ENCODE data around the gene SOX5. TPM values are rescaled to one million over a fixed set of nuclear protein-coding genes. Genes with fewer than 3 reads are reported as not detected.

Gene SOX5
- total and polyA plus RNA-seq, 2 donors (not counting 1 experiment from before 2014, with no cell fraction given): 9.2 to 32.0 TPM

DNA sequence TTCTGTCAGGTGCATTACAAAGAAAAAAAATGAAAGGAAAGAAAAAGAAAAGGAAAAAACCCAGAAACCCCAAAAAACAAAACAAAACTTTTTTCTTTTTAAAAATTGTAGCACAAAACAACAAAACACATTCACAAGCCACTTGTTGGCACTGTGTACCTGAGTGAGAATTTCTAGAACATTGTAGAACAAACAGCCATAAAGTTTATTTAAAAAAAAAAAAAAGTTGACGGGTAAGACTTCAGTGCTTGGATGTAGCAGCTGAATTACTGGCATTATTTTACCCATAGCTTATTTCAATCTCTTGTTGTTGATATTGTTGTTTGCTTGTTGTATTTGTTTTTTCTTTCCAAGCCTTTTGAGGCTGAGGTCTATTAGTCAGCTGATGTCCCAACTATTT is 415.8 kb downstream of the SOX5 start:
- Histone ChIP-seq H3K27ac (ENCODE audit: insufficient read depth, low read length) (no peak overlapping the region), H4K20me1 (ENCODE audit: control insufficient read depth, extremely low read depth, insufficient read depth, low read length) (no peaks in the 10 kb centered on the region), H3K4me1 (ENCODE audit: control insufficient read depth, extremely low read depth, insufficient read depth, low read length) (no peaks in the 10 kb centered on the region), H3K4me3 (replicated peaks in 1 of 4; ENCODE audit: control extremely low read depth in 1 of 4, insufficient read depth in 1 of 4, low read depth in 3 of 4, low read length in 4 of 4) (no peak overlapping the region), H2AFZ (ENCODE audit: low read length) (no peak overlapping the region), H3K27me3 (ENCODE audit: control insufficient read depth, insufficient read depth, low read length) (no peaks in the 10 kb centered on the region), H3K9me3 (ENCODE audit: control insufficient read depth, insufficient read depth, low read depth, low read length) (no peaks in the 10 kb centered on the region), H3K79me2 (ENCODE audit: control insufficient read depth, insufficient read depth, low read length) (no peaks in the 10 kb centered on the region), H3K4me2 (ENCODE audit: extremely low read depth, insufficient read depth, low read length) (no peak overlapping the region), H3K36me3 (ENCODE audit: control insufficient read depth, insufficient read depth, low read length) (peaks cover 2% of the 10 kb centered on the region), H3K9ac (ENCODE audit: insufficient read depth, low read length) (no peak overlapping the region)
- TF ChIP-seq EZH2 (IDR thresholded peaks at IDR 0.05; ENCODE audit: low read length, missing control alignments): no peak
- TF ChIP-seq, protein P1, sequence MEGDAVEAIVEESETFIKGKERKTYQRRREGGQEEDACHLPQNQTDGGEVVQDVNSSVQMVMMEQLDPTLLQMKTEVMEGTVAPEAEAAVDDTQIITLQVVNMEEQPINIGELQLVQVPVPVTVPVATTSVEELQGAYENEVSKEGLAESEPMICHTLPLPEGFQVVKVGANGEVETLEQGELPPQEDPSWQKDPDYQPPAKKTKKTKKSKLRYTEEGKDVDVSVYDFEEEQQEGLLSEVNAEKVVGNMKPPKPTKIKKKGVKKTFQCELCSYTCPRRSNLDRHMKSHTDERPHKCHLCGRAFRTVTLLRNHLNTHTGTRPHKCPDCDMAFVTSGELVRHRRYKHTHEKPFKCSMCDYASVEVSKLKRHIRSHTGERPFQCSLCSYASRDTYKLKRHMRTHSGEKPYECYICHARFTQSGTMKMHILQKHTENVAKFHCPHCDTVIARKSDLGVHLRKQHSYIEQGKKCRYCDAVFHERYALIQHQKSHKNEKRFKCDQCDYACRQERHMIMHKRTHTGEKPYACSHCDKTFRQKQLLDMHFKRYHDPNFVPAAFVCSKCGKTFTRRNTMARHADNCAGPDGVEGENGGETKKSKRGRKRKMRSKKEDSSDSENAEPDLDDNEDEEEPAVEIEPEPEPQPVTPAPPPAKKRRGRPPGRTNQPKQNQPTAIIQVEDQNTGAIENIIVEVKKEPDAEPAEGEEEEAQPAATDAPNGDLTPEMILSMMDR (conservative IDR thresholded peaks at IDR 0.05 in 1 of 2, IDR thresholded peaks at IDR 0.05 in 1 of 2; ENCODE audit: low read depth in 1 of 2, low read length in 2 of 2): no peak
- DNase-seq (ENCODE audit: low read depth in 2 of 2): no peak

DNA sequence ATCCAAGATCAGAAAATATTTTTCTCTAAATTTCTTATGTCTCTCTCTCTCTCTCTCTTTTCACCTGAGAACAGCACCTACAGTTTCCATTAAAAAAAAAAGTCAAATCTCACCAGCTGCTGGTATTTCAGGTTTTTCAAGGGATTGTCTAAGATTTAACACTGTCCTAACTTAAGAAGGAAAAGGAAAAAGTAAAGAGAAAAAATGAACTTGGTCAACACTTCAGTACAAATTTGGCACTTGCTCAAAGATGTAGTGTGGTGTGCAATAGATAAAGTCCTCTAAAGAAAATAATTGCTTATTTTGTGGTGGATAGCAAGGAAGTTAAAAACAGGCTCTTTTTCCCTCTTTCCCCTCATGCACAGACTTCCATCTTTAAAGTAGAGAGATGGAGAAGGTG is 416.2 kb downstream of the SOX5 start:
- no peak overlapping the region for H3K9ac ChIP-seq (ENCODE audit: insufficient read depth, low read length)
- H3K4me3 ChIP-seq (replicated peaks in 1 of 4; ENCODE audit: control extremely low read depth in 1 of 4, insufficient read depth in 1 of 4, low read depth in 3 of 4, low read length in 4 of 4): no peak overlapping the region
- H3K27me3 ChIP-seq (ENCODE audit: control insufficient read depth, insufficient read depth, low read length): no peaks in the 10 kb centered on the region
- no peaks in the 10 kb centered on the region for H3K79me2 ChIP-seq (ENCODE audit: control insufficient read depth, insufficient read depth, low read length)
- H4K20me1 ChIP-seq (ENCODE audit: control insufficient read depth, extremely low read depth, insufficient read depth, low read length): no peaks in the 10 kb centered on the region
- no peak for TF ChIP-seq EZH2 (IDR thresholded peaks at IDR 0.05; ENCODE audit: low read length, missing control alignments)
- TF ChIP-seq, protein P1 (conservative IDR thresholded peaks at IDR 0.05 in 1 of 2, IDR thresholded peaks at IDR 0.05 in 1 of 2; ENCODE audit: low read depth in 1 of 2, low read length in 2 of 2): no peak
- H2AFZ ChIP-seq (ENCODE audit: low read length): no peak overlapping the region
- no peaks in the 10 kb centered on the region for H3K4me1 ChIP-seq (ENCODE audit: control insufficient read depth, extremely low read depth, insufficient read depth, low read length)
- no peak overlapping the region for H3K4me2 ChIP-seq (ENCODE audit: extremely low read depth, insufficient read depth, low read length)
- no peak for DNase-seq (ENCODE audit: low read depth in 2 of 2)
- no peak overlapping the region for H3K27ac ChIP-seq (ENCODE audit: insufficient read depth, low read length)
- H3K9me3 ChIP-seq (ENCODE audit: control insufficient read depth, insufficient read depth, low read depth, low read length): no peaks in the 10 kb centered on the region
- peaks cover 2% of the 10 kb centered on the region for H3K36me3 ChIP-seq (ENCODE audit: control insufficient read depth, insufficient read depth, low read length)

DNA sequence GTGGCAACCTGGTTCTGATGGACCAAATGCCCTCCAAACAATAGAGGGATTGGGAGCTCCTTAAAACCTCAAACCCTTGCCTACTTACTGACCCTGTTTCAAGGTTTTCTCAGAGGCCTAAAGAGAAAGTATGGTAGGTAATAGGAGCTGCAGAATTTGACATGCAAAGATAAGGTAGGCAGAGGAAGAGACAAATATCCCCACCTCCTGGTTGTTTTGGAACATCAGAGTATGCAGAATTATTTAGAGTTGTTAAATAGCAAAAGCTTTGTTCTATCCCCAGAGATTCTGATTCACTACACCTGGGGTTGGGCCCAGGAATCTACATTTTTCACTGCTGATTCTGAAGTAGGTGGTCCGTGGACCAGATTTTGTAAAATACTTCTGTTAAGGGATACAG is 421.2 kb downstream of the SOX5 start:
- Histone ChIP-seq H3K27me3 (ENCODE audit: control insufficient read depth, insufficient read depth, low read length) (no peaks in the 10 kb centered on the region), H4K20me1 (ENCODE audit: control insufficient read depth, extremely low read depth, insufficient read depth, low read length) (no peaks in the 10 kb centered on the region), H3K4me2 (ENCODE audit: extremely low read depth, insufficient read depth, low read length) (no peak overlapping the region), H3K4me3 (replicated peaks in 1 of 4; ENCODE audit: control extremely low read depth in 1 of 4, insufficient read depth in 1 of 4, low read depth in 3 of 4, low read length in 4 of 4) (no peak overlapping the region), H2AFZ (ENCODE audit: low read length) (no peak overlapping the region), H3K9me3 (ENCODE audit: control insufficient read depth, insufficient read depth, low read depth, low read length) (no peaks in the 10 kb centered on the region), H3K36me3 (ENCODE audit: control insufficient read depth, insufficient read depth, low read length) (no peaks in the 10 kb centered on the region), H3K79me2 (ENCODE audit: control insufficient read depth, insufficient read depth, low read length) (no peaks in the 10 kb centered on the region), H3K4me1 (ENCODE audit: control insufficient read depth, extremely low read depth, insufficient read depth, low read length) (no peaks in the 10 kb centered on the region), H3K9ac (ENCODE audit: insufficient read depth, low read length) (no peak overlapping the region), H3K27ac (ENCODE audit: insufficient read depth, low read length) (no peak overlapping the region)
- DNase-seq (ENCODE audit: low read depth in 2 of 2): no peak
- no peak for TF ChIP-seq EZH2 (IDR thresholded peaks at IDR 0.05; ENCODE audit: low read length, missing control alignments)
- TF ChIP-seq, protein P1 (conservative IDR thresholded peaks at IDR 0.05 in 1 of 2, IDR thresholded peaks at IDR 0.05 in 1 of 2; ENCODE audit: low read depth in 1 of 2, low read length in 2 of 2): no peak
